NCI-H1417 (cell line): Measurements from ENCODE around the gene NAPB.

ENCODE experiments used
- DNase-seq, 3 experiments: peaks; one replicate each; lab custom pipeline; 2025; lab: John Stamatoyannopoulos, UW

The NAPB gene

DNA sequence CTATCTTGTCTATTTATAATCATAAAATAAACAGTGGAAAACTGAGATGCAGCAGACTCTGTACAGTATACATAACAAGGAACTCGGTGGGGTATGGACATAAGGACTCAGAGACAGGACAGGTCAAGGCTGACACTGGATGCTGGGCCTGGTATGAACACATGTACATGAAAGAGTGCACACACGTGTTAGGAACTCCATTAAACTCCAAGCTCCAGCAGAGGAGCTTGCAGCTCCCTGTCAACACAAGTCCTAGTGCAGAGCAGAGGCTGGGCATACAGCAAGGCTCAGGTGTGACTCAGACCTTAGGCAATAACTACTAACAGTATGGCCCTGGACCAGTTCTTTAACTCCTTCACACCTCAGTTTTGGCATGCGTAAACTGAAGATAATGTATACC is 17.1 kb downstream of the NAPB start:
- DNase-seq, result no peak

GRCh38 chr20:23403751-23404150 is 17.5 kb downstream of the NAPB start:
- DNase-seq, result no peak

DNA sequence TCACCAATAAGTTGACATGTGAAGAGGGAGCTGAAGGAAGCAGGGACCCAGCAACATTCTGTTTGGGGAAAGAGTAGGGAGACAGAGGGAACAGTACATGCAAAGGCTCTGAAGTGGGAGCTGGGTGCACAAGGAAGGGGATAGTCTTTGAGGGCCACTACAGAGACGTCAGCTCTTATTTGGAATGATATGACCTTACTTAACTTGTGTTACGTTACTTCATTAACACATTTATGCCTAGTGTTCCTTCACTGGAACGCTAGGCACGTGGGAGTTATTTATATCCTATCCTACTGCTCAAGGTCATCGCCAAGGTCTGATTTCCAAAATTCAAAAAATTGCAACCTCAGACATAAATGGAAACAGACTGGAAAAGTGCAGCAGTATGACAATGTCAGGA is 20.2 kb downstream of the NAPB start:
- no peak for DNase-seq

DNA sequence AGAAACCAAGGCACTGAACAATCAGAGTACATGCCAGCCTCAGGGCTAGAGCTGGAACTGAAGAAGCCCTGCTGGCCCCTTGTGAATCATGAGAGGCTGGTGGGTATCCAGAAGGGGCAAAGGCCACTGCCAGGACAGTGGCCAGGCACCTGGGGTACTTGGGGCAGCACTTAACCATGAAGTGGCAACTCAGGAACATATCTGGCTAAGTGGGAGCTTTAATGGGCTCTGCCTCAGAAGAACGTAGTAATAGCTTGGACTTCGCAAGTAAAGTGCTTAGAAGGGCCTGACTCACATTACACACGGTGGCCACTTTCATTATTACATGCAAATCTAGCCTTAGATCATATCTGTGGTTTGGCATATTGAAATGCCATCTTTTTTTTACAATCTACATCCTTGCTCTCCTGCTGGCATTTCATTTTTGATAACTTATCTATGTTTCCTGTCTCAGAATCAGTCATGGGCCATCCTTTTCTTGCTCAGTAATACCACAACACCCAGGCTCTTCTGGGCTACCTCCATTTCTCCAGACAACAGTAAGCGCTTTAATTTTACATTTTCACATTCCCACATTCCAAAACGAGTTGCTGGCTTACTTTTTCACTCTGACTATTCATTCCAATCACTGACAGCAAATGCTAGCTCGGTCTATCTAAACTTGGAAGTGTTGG is 21.6 kb downstream of the NAPB start:
- DNase-seq, result peak in 1 of 3 experiments; percentile 23

GRCh38 chr20:23397961-23398360 is 23.3 kb downstream of the NAPB start:
- no peak for DNase-seq

- no peak for DNase-seq
Measured at GRCh38 chr20:23396950-23397627, 24.2 kb downstream of the NAPB start.

- no peak for DNase-seq
Measured at GRCh38 chr20:23393996-23394775, 27.1 kb downstream of the NAPB start.

DNA sequence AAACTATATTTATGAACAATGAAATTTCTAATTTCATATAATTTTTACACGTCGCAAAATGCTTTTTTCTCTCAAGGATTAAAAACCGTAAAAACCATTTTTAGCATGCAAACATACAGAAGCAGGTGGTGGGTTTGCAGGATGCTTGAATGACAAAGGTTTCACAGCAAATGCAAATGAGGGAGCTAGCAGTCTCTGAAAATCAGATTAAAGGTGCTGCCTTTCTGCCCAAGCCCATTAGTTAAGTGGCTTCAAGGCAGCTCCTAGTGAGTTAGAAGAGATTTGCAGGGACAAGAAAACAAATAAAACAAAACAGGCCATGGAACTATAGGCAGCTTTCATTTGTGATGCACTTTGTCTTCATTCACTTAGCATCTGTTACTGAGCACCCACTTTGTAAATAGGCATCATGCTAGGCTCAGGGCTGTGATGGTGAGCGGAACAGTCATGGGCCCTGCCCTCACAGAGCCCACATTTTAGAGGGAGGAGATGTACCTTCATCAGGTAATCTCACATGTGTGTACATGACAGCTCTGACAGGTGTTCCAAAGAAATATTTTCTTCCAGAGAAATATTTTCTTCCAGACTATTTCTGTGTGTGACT is 29.5 kb downstream of the NAPB start:
- no peak for DNase-seq

GRCh38 chr20:23390091-23390774 is 31.1 kb downstream of the NAPB start:
- no peak for DNase-seq

DNA sequence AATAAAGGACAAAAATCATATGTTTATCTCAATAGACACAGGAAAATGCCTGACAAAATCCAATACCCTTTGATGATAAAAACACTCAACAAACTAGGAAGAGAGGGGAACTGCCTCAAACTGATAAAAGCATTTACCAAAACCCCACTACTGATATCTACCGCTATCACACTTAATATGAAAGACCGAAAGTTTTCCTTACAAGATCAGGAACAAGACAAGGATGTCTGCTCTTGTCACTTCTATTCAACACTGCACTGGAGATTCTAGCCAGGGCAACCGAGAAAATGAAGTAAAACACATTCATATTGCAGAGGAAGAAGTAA is 34.2 kb downstream of the NAPB start:
- DNase-seq, result no peak

DNA sequence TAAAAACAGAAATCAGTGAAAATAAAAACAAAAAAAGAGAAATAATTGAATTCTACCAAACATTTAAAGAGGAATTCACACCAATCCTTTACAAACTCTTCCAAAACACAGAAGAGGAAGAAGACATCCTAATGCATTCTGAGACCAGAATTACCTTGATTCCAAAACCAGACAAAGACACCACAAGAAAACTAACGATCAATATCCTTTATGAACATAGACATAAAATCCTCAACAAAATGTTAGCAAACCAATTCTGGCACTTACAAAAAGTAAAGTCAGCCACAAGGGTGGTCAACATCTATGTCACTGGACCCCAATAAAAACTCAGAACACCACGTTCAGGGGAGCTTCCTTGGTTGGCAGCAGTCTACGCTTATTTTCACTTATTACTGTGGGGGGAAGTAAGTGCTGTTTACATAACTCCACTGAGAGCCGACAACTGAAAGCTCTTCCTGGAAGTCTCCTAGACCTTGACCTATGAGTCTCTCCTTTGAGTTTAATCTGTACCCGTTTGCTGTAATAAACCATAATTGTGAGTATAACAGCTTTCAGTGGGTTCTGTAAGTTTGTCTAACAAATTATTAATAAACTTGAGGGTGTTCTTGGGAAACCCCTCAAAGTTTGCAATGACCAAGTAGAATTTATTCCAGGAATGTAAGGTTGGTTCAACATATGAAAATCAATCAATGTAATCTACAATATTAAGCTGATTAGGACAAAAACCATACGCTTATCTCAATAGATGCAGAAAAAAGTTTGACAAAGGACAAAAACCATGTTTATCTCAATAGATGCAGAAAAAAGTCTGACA is 34.8 kb downstream of the NAPB start:
- no peak for DNase-seq

DNA sequence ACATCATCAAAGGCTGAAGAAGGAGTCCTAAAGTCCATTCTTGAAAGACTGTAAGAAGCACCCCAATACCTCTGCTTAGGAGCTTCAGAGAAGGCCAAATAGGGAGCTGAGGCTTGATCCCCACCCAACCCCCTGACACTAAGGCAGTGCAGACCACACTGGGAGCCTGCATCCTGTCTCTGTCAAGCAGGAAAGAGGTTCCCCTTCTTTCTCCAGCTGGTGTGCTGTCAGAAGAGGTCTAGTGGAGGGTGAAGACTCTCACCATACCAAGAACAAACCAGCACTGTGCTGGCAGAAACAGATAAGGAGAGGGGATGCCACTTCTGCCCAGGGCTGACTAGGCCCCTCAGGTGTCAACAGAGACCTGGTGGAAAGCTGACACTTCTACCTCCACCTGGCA is 39.4 kb downstream of the NAPB start:
- DNase-seq, result no peak

DNA sequence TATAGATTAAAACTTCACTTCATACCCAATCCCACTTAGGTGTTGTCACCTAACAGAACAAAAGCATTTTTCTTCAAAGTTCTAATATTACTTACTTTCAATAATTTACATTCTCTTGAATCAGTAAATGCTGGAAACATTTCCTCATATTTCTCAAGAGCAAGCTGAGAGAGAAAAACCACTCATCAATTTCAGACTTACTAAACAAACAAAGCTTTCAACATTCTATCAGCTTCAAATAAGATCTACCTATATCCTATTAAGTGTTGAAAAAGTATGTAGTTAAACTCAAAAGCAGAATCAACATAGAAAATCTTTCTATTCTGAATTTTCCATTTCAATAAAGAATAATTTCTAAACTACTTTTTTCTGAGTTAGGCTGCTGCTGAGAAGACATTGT is 41.5 kb downstream of the NAPB start:
- DNase-seq, result no peak

GRCh38 chr20:23375827-23376226 is 45.5 kb downstream of the NAPB start:
- DNase-seq, result no peak

DNA sequence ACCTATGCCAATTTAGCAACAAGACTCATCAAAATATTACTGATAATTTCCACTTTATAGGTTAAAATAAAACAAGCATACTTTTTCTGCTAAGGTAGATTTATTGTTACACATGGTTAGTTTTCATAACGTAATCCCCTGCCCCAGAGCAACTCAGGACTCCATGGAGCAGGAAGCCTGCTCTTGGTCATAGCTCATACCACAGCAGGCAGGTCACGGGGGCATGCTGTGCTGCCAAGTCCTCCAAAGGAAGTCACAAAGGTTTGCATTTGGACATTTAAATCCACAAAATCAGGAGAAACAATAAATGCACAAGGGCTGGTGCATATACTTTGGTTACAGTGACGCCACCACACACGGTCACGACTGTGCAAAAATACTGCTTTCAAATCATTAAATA is 46.8 kb downstream of the NAPB start:
- DNase-seq, result no peak

DNA sequence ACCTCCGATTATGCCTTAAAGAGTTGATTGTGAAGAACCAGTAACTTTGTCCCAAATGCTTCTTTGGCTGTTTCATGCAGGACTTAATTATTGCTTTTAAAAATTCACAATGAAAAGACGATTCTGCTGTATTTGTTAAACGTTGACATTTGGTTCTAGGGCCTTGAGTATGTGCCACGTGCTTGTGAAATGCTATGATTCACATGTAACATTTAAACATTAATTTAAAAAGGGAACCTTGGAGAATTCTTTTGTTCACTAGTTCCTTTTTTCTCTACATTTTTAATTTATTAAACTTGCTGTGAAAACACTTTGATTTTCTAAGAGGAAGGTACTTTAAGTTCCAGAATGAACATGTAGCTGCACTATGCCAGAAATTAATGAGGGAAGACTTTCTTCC is 49.8 kb downstream of the NAPB start:
- DNase-seq, result no peak

- no peak for DNase-seq
Measured at GRCh38 chr20:23370873-23371272, 50.4 kb downstream of the NAPB start.

DNA sequence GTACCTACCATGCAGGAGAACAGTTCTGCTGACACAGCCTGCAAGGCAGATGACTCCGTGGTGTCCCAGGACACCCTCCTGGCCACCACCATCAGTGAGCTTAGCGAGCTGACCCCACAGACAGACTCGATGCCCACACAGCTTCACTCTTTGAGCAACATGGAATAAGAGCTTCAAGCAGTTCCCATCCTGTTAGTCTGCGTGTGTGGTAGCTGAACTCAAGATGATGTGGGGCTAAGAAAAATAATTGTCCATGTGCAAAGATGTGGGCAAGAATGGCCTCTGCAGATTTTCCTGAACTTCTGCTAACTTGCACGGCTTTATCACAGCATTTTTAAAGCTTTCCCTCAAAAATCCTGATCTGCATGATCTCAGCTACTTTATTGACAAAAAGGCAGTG is 51.0 kb downstream of the NAPB start:
- no peak for DNase-seq

DNA sequence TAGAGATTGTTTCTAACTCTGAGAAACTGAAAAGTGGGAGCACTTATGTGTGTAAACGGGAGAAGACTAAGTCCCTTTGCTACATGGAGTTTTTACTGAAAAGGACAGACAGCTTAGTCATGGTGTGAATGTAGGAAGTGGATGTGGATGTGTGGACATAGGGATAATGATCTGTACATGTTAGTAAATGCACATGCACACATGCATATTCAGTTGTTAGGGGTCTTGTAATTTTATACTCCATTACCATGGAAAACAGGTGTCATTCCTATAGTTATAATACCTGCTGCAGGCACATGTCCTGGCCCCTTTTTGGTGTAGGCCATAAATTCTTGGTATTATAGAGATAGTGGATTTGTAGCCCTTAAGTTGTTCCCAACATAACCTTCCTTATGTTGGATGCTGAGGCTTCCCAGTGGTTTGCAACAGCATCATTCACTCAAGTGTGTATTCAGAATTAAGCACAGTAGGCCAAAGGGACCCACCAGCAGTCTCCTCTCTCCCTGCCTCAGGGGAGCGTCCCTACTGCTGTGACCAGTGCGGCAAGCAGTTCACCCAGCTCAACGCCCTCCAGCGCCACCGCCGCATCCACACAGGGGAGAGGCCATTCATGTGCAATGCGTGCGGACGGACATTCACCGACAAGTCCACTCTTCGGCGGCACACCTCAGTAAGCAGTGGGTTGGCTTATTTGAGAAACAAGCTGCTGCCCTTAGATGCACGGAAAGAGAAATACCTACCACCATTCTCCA is 52.0 kb downstream of the NAPB start:
- DNase-seq, result no peak

GRCh38 chr20:23368316-23369071 is 52.8 kb downstream of the NAPB start:
- DNase-seq, result no peak
